Body of pancreas (tissue), 4 donors: ENCODE measurements around the gene CKLF. TPM values are rescaled to one million over a fixed set of nuclear protein-coding genes. Genes with fewer than 3 reads are reported as not detected.
A peak's percentile ranks its signal among the peaks of the same experiment; 100 is the strongest.

Source experiments
- ATAC-seq: fragments of 150-250 bp; one replicate; pipeline ENCODE4 v1.9.1; 2016
- DNase-seq, 4 donors: peaks; one replicate each; pipeline ENCODE4 v3.0.0-alpha.2; 2019
- H3K27ac ChIP-seq, 4 donors: fragments of 200-600 bp; sonication (generic); 1 replicate in 3 of 4; 2 replicates in 1 of 4; pipeline versions ENCODE4 v1.5.1 to v1.6.1; 2016 to 2019; ENCODE audit warnings: mild to moderate bottlenecking in 1 of 4, mixed read lengths in 1 of 4, moderate library complexity in 1 of 4
- H3K27me3 ChIP-seq, 2 donors: fragments of 200-600 bp; sonication (generic); one replicate each; pipeline ENCODE4 v1.6.0; 2016; ENCODE audit warnings: mild to moderate bottlenecking in 1 of 2
- H3K36me3 ChIP-seq, 2 donors: fragments of 200-600 bp; sonication (generic); replicated peaks in 1 of 2; 2 replicates each; pipeline ENCODE4 v1.5.1; 2016; ENCODE audit warnings: low read depth in 2 of 2; ENCODE audit not compliant: insufficient read depth in 1 of 2
- H3K4me1 ChIP-seq: fragments of 200-600 bp; sonication (generic); one replicate; pipeline ENCODE4 v1.6.0; 2016
- H3K4me3 ChIP-seq, 2 donors: fragments of 200-600 bp; sonication (generic); 1 replicate in 1 of 2; 2 replicates in 1 of 2; pipeline ENCODE4 v1.5.1; 2016 to 2019
- H3K9me3 ChIP-seq, 3 donors: fragments of 200-600 bp; sonication (generic); 1 replicate in 2 of 3; 2 replicates in 1 of 3; pipeline ENCODE4 v1.5.1; 2016
- POLR2A ChIP-seq, 3 donors: fragments of 450-650 bp; IDR thresholded peaks; one replicate each; pipeline ENCODE4 v1.6.1; 2016; ENCODE audit warnings: antibody characterized with exemption in 3 of 3, mild to moderate bottlenecking in 2 of 3
- WGBS, 2 donors: methylation state at CpG; one replicate each; pipeline ENCODE4 v1.1.5; 2017; 5-methylcytosine and 5-hydroxymethylcytosine counted together
- intact Hi-C: fragments of 100-400 bp; cut with DNase I; formaldehyde crosslinking; loops from one replicate; pipeline ENCODE4 v1.15.1; 2023
- total RNA-seq, 2 donors: library from RNA; depleted of rRNA; stranded (reverse); fragments of >200 nt; gene quantifications; one replicate each; pipeline ENCODE4 v1.1.0, GENCODE V29; 2016
- TF ChIP-seq, protein P1 (sequence below), 7 experiments: fragments of 450-650 bp in 4 of 7; fragments of 200-600 bp in 3 of 7; sonication (generic) in 3 of 7; IDR thresholded peaks; one replicate each; pipeline ENCODE4 v1.5.1; 2016 to 2019; ENCODE audit warnings: antibody characterized with exemption in 7 of 7

Gene CKLF
- total RNA-seq, 2 donors from 2014 or later: 33.5 TPM; not detected in 1

- Histone ChIP-seq H3K27me3 (no peaks in the 10 kb centered on the region), H3K9me3 (no peaks in the 10 kb centered on the region), H3K36me3 (peaks cover 0 to 2% of the 10 kb centered on the region in 2 donors), H3K4me1 (peaks cover 3% of the 10 kb centered on the region), H3K27ac (peak overlapping the region in 1 of 4 donors; percentile 14), H3K4me3 (no peak overlapping the region)
- TF ChIP-seq POLR2A (IDR thresholded peaks at IDR 0.05): no peak
- TF ChIP-seq, protein P1, sequence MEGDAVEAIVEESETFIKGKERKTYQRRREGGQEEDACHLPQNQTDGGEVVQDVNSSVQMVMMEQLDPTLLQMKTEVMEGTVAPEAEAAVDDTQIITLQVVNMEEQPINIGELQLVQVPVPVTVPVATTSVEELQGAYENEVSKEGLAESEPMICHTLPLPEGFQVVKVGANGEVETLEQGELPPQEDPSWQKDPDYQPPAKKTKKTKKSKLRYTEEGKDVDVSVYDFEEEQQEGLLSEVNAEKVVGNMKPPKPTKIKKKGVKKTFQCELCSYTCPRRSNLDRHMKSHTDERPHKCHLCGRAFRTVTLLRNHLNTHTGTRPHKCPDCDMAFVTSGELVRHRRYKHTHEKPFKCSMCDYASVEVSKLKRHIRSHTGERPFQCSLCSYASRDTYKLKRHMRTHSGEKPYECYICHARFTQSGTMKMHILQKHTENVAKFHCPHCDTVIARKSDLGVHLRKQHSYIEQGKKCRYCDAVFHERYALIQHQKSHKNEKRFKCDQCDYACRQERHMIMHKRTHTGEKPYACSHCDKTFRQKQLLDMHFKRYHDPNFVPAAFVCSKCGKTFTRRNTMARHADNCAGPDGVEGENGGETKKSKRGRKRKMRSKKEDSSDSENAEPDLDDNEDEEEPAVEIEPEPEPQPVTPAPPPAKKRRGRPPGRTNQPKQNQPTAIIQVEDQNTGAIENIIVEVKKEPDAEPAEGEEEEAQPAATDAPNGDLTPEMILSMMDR (IDR thresholded peaks at IDR 0.05): no peak
- WGBS, 2 donors: 73 to 82% methylated on average over 6 of the region's 6 CpGs
- intact Hi-C loops: loop anchor here (10.0 kb wide), 1 partner anchor 59 kb away; no protein-coding TSS in a partner anchor
- no peak for DNase-seq
- ATAC-seq: no peak
Measured at GRCh38 chr16:66543541-66543940, 8.8 kb upstream of the CKLF start.

DNA sequence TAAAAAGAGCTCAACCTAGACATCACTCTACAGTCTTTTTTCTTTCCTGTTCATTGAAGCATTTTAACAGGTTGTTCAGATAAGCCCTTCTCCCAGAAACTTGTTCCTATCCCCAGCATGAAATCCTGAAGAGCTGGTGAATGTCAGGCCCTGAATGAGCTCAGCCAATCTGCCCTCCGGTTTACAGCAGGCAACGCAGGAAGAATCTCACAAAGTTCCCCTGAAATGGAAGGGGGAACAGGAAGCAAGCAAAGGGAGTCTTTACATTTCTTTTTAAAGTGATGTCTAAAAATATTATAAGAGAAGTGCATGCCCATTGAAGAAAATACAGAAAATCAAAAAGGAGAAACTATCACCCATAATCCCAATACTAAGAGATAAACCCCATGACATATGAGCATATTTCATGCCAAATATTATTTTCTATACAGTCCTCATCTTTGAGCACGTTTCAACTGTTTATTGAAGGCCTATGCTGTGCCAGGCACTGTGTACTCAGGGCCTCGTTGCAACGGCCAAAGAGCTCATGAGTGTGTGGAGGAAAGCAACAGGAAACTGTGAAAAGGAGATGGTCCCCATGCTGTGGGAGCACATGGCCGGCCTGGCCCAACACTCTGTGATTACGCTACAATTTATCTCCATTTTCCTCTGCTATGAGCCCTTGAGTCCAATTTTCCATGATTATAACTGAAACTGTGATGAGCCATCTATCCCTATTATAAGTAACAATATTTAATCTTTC is 8.2 kb upstream of the CKLF start:
- Histone ChIP-seq H3K4me1 (peaks cover 9% of the 10 kb centered on the region), H3K27me3 (no peaks in the 10 kb centered on the region), H3K9me3 (no peaks in the 10 kb centered on the region), H3K27ac (peak overlapping the region in 1 of 4 donors; percentile 14), H3K4me3 (no peak overlapping the region), H3K36me3 (peaks cover 0 to 2% of the 10 kb centered on the region in 2 donors)
- 67 to 79% methylated on average over 7 of the region's 7 CpGs for WGBS, 2 donors
- TF ChIP-seq POLR2A (IDR thresholded peaks at IDR 0.05): no peak
- TF ChIP-seq, protein P1 (IDR thresholded peaks at IDR 0.05): no peak
- DNase-seq (no peak), ATAC-seq (no peak)
- intact Hi-C loops: loop anchor here (10.0 kb wide), 1 partner anchor 59 kb away; no protein-coding TSS in a partner anchor

DNA sequence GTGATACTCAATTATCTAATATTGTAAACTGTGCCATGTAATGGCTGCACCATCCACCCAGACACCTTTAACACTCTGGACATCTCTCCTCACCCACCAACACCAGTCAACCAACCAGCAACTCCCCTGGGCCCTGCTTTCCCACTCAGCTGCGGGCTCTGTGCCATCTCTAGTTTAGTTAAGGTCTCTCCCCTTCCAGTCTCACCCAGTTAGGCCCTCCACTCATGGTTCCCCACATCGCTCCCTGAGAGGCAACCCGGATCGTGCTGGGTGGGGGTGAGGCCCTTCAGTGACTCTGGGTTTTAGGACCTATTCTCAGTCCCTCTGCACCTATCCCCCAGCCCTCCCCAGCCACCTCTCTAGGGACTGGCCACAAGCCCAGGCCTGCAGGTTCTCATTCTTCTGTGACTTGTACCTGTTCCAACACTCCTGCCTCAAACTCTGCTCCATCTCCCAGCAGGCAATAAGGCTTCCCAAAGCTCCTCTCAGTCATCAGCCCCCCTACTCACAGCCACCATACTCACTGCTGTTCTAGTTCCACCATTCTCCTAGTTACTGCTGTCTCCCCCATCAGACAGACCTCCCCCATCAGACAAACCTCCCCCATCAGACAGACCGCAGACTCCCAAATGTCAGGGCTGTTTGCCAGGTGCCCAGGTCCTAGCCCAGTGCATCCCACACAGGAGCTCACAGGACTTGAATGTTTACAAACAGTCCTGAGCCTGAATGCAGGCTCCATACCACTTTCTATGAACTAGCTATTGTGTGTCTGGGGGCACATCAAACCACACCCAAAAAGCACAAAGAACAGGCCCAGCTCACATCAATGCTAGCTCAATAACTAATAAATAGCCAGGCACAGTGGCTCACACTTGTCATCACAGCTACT is 5.0 kb upstream of the CKLF start:
- Histone ChIP-seq H3K36me3 (no peaks in the 10 kb centered on the region), H3K27me3 (no peaks in the 10 kb centered on the region), H3K4me1 (peaks cover 32% of the 10 kb centered on the region), H3K9me3 (no peaks in the 10 kb centered on the region), H3K4me3 (no peak overlapping the region), H3K27ac (peak overlapping the region in 1 of 4 donors; percentile 4)
- 94% methylated on average over 5 of the region's 5 CpGs for WGBS, 2 donors
- no peak for TF ChIP-seq POLR2A (IDR thresholded peaks at IDR 0.05)
- TF ChIP-seq, protein P1 (IDR thresholded peaks at IDR 0.05): no peak
- intact Hi-C loops: loop anchor here (10.0 kb wide), 1 partner anchor 63 kb away; no protein-coding TSS in a partner anchor
- ATAC-seq (no peak), DNase-seq (no peak)

GRCh38 chr16:66548068-66548467 is 4.3 kb upstream of the CKLF start:
- H3K27me3 ChIP-seq: no peaks in the 10 kb centered on the region
- no peak for TF ChIP-seq POLR2A (IDR thresholded peaks at IDR 0.05)
- TF ChIP-seq, protein P1 (IDR thresholded peaks at IDR 0.05): no peak
- no peaks in the 10 kb centered on the region for H3K9me3 ChIP-seq
- H3K4me1 ChIP-seq: peaks cover 38% of the 10 kb centered on the region
- H3K36me3 ChIP-seq: no peaks in the 10 kb centered on the region
- ATAC-seq (no peak), DNase-seq (no peak)
- intact Hi-C loops: loop anchor here (10.0 kb wide), 1 partner anchor 63 kb away; no protein-coding TSS in a partner anchor
- WGBS, 2 donors: 94% methylated on average over 4 of the region's 4 CpGs
- H3K4me3 ChIP-seq: no peak overlapping the region
- peak overlapping the region in 2 of 4 donors; percentile 23 to 94 for H3K27ac ChIP-seq
